Cardiac septum (tissue), 1 donor: Measurements from ENCODE around the gene CWF19L1. TPM values are rescaled to one million over a fixed set of nuclear protein-coding genes. Genes with fewer than 3 reads are reported as not detected.

Experiments used
- DNase-seq: peaks from one replicate; pipeline ENCODE4 v3.0.0-alpha.2; 2020; ENCODE audit warnings: low spot score
- intact Hi-C: fragments of 100-400 bp; cut with DNase I; formaldehyde crosslinking; loops from one replicate; pipeline ENCODE4 v1.14.0; 2022
- total RNA-seq: library from RNA; stranded (reverse); fragmentation: NEBNext Ultra II Directional; extraction: Animal tissue kit (Norgen Biotek cat#: 25700); gene quantifications from one replicate; pipeline ENCODE4 v1.2.1, GENCODE V29; 2021
- donor health status: DM: no; HTN: no; CAD: no.

Gene CWF19L1
- total RNA-seq, 1 donor from 2014 or later: 15.9 TPM

- no peak for DNase-seq
- intact Hi-C loops: loop anchor here (5.0 kb wide), 1 partner anchor 79 kb away; the partner anchor contains the start of gene ERLIN1
Observed at GRCh38 chr10:100265821-100266485, 1.5 kb downstream of the CWF19L1 start.

DNA sequence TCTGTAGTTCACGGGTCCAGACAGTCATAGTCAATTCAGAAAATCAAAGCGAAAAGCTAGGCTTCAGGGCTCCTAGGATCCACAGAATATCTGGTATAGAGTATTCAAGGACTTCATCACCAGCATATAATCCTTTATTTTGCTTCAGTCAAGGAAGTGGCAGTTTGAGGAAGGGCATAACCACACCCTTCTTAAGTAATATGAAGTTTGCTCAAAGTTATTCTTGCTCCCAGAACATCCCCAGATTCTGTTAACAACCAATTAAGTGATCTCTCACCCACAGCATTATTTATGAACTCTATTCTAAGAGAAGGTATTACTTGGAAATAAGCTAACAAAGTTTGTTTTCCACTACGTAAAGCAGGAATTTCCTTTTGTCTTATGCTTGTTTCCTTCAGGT is 13.2 kb downstream of the CWF19L1 start:
- no peak for DNase-seq
- intact Hi-C loops: no loop called here

DNA sequence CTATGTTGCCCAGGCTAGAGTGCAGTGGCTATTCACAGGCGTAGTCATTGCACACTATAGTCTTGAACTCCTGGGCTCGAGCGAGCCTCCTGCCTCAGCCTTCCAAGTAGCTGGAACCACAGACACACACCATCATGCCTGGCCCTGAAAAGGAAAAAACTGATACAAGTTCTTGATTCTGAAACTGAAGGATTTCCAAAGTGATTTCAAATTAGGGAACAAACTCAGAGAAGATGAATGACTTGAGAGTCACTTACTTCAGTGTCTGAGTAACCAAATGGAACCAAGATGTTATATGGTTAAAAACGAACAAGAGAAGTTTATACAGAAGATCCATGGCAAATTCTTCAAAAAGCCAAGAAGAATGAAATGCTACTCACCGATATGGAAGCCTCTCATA is 14.4 kb downstream of the CWF19L1 start:
- intact Hi-C loops: no loop called here
- DNase-seq: no peak

DNA sequence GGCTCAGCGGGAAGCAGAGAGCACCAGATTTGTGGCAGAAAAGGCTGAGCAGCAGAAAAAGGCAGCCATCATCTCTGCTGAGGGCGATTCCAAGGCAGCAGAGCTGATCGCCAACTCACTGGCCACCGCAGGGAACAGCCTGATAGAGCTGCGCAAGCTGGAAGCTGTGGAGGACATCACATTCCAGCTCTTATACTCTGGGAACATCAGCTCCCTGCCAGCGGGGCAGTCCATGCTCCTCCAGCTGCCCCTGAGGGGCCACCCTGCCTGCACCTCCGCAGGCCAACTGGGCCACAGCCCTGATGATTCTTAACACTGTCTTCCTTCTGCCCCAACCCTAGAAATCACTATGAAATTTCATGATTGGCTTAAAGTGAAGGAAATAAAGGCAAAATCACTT is 18.6 kb downstream of the CWF19L1 start:
- DNase-seq: no peak
- intact Hi-C loops: no loop called here

- DNase-seq: no peak
- intact Hi-C loops: no loop called here
Observed at GRCh38 chr10:100245484-100246220, 21.8 kb downstream of the CWF19L1 start.

GRCh38 chr10:100239851-100240250 is 27.6 kb downstream of the CWF19L1 start:
- intact Hi-C loops: no loop called here
- no peak for DNase-seq

- no peak for DNase-seq
- intact Hi-C loops: no loop called here
Observed at GRCh38 chr10:100238429-100238828, 29.0 kb downstream of the CWF19L1 start.

DNA sequence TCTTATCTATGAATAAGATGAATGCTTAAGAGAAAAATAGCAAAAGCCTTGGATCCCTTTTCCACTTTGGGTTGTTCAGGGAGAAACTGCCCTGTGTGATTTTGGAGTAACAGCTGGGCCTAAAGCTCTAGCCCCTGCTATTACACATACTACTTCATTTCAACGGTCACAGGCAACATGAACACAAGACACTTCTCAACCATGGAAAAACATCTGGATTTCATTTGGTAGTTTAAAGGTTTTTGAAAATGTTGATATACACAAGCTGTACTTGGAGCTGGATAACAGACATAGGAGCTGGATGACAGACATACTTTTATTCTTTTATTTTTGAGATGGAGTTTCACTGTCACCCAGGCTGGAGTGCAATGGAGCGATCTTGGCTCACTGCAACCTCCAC is 35.3 kb downstream of the CWF19L1 start:
- intact Hi-C loops: no loop called here
- no peak for DNase-seq

GRCh38 chr10:100229819-100230422 is 37.5 kb downstream of the CWF19L1 start:
- intact Hi-C loops: loop anchor here (5.0 kb wide), 1 partner anchor 43 kb away; the partner anchor contains the start of gene ERLIN1

DNA sequence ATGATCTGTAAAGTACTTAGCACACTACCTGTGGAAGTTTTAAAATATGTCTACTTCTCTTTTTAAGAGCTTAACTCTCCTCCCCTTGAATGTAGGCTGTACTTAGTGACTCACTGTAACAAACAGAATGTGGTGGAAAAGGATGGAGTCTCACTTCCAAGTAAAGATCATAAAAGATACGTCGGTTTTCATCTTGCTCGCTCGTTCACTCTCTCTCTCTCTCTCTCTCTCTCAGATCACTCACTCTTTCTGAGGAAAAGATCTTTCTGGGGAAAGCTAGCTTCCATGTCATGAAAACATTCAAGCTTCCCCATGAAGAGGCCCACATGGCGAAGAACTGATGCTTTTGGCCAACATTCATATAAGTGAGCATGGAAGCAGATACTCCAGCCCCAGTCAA is 43.6 kb downstream of the CWF19L1 start:
- no peak for DNase-seq
- intact Hi-C loops: no loop called here

More at GRCh38 chr10:100229819-100230422, 37.5 kb downstream of the CWF19L1 start:
- no peak for DNase-seq

DNA sequence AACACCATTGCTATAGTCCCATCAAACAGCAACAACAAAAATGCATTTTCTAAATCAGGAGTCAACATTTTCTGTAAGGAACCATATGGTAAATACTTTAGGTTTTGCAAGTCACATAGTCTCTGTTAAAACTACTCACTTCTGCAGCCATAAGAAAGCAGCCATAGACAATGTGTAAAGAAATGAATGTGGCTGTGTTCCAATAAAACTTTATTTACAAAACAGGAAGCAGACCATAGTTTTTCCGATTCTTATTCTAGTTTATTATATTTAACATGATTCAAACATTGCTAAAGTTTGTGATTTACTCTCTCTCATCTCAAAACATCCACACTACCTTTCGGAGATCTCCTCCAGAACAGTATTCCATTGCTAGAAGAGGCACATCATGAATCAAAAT is 44.9 kb downstream of the CWF19L1 start:
- intact Hi-C loops: no loop called here
- no peak for DNase-seq

DNA sequence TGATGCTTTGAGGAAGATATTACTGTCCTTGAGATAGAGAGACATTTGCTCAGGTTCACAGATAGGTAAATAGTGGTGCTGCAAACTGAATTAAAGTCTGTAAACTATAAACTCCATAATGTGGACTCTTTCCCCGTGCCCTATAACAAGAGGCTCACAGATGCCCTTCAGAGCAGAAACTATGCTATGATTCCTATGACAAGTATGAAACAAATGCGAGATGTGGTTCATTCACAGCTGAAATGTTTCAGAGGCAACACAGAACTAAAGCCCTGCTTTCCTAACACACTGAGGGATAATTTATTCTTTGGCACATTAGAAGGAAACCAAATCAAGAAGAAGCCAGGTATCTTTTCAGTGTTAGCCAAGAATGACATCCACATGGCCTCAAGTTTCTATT is 51.4 kb downstream of the CWF19L1 start:
- DNase-seq: no peak
- intact Hi-C loops: no loop called here

- intact Hi-C loops: no loop called here
- no peak for DNase-seq
Observed at GRCh38 chr10:100209303-100209702, 58.1 kb downstream of the CWF19L1 start.

DNA sequence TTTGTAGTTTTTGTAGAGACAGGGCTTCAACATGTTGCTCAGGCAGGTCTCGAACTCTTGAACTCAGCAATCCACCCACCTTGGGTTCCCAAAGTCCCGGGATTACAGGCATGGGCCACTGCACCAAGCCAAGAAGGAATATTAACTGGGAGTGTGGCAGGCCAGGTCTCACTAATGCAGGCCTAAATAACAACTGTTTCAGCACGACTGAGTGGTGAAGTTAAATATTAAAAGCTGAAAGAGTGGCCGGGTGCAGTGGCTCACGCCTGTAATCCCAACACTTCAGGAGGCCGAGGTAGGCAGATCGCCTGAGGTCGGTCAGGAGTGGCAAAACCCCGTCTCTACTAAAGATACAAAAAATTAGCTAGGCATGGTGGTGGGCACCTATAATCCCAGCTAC is 59.2 kb downstream of the CWF19L1 start:
- DNase-seq: no peak
- intact Hi-C loops: no loop called here

DNA sequence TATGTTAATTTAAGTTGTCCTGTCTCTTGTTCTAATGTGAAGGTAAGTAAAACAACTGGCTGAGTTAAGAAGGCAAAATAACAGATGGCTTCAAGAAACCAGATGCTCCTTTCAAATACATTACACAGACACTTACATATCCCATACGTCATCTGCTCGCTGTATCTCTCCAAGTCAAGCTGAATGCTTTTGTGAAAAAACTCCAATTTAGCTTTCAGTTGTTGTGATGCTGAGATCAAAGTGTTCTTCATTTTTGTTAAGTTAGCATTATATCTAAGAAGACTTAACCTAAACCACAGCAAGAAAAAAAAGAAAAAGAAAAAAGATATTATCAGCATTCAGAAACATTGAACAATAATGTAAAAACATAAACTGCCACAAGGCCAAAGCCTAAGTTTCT is 63.1 kb downstream of the CWF19L1 start:
- intact Hi-C loops: no loop called here
- DNase-seq: no peak

DNA sequence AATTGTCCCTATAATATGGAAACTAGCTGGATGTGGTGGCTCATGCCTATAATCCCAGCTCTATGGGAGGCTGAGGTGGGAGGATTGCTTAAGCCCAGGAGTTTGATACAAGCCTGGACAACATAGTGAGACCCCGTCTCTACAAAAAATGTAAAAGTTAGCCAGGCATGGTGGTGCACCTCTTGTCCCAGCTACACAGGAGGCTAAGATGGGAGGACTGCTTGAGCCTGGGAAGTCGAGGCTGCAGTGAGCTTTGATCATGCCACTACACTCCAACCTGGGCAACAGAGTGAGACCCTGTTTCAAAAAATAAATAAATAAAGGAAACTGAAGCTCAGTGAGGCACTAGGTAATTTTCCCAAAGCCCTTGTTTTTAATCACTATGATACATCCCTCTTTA is 65.9 kb downstream of the CWF19L1 start:
- DNase-seq: no peak
- intact Hi-C loops: no loop called here

GRCh38 chr10:100194711-100195110 is 72.7 kb downstream of the CWF19L1 start:
- intact Hi-C loops: no loop called here
- no peak for DNase-seq

DNA sequence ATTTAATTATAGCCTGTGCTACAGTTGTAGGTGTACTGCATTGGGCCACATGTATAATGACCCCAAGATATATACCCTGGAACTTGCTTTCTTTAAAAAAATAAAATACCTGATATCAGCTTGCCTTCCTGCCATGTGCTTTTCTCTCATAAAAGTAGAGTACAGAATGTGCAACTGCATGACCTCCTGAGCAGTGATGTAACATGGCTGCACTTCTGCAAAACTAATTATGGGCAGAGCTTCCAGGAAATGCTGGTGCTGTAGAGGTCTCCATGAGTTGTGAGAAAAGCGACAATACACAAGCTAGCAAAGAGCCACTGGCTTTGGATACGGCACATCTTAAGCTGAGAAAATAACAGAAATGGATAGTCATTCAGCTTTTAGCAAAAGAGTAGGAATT is 75.1 kb downstream of the CWF19L1 start:
- DNase-seq: no peak
- intact Hi-C loops: no loop called here

GRCh38 chr10:100186253-100187212 is 80.9 kb downstream of the CWF19L1 start:
- intact Hi-C loops: loop anchor here (5.0 to 10.0 kb wide), 4 partner anchors 41 to 339 kb away; partner anchors contain the start of genes CHUK, CWF19L1 and DNMBP
- no peak for DNase-seq
